GM12872 (cell line): ENCODE measurements around the gene UCKL1.

Experiments used
- TF ChIP-seq, protein P1 (sequence below): IDR thresholded peaks from 3 replicates; pipeline ENCODE4 v1.5.1; 2011; ENCODE audit warnings: low read depth, mild to moderate bottlenecking, low read length, moderate library complexity; ENCODE audit not compliant: insufficient read depth

UCKL1 gene

DNA sequence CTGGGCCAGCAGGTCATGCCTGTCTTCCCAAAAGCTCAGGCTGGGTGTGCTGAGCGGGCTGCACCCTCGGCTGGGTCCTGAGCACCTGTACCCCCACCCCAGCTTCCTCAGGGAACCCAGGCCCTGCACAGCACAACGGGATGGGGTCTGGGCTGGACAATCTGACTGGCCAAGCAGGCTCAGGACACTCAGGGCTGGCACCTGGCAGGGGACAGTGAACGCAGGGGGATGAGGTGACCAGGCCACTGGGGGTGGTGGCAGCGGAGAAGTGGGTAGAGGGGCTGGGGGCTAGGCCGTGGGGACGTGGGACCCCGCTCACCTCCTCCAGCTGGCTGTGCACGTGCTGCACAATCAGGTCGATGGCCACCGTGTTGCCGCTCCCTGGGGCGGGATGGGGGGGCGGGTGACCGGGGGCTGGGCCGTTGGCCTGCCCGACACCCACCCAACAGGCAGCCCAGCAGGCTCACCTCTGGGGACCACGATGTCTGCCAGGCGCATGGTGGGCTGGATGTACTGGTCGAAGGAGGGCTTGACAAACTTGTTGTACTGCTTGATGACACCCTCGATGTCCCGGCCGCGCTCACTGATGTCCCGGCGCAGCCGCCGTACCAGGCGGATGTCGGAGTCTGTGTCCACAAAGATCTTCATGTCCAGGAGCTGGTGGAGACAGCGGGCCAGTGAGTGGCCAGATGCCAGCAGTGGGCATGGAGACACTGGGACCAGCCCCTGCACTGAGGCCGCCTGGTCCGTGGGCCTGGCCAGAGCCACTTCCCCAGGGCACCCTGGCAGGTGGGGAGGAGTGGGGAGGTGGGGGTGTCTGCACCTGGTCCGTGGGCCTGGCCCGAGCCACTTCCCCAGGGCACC, 11.9 kb downstream of the UCKL1 start:
- TF ChIP-seq, protein P1, sequence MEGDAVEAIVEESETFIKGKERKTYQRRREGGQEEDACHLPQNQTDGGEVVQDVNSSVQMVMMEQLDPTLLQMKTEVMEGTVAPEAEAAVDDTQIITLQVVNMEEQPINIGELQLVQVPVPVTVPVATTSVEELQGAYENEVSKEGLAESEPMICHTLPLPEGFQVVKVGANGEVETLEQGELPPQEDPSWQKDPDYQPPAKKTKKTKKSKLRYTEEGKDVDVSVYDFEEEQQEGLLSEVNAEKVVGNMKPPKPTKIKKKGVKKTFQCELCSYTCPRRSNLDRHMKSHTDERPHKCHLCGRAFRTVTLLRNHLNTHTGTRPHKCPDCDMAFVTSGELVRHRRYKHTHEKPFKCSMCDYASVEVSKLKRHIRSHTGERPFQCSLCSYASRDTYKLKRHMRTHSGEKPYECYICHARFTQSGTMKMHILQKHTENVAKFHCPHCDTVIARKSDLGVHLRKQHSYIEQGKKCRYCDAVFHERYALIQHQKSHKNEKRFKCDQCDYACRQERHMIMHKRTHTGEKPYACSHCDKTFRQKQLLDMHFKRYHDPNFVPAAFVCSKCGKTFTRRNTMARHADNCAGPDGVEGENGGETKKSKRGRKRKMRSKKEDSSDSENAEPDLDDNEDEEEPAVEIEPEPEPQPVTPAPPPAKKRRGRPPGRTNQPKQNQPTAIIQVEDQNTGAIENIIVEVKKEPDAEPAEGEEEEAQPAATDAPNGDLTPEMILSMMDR: no peak

DNA sequence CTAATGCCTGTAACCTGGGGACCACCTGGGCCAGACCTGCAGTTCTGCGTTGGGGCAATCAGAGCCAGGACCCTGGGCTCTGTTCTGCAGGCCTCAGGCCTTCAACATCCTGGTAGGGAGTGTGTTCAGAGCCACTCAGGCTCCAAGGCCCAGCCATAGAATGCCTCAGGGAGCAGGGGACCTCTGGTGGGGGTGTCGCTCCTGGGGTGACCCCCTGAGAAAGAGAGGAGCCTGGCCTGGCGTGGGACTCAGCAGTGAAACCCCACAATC, 12.5 kb downstream of the UCKL1 start:
- TF ChIP-seq, protein P1: no peak

DNA sequence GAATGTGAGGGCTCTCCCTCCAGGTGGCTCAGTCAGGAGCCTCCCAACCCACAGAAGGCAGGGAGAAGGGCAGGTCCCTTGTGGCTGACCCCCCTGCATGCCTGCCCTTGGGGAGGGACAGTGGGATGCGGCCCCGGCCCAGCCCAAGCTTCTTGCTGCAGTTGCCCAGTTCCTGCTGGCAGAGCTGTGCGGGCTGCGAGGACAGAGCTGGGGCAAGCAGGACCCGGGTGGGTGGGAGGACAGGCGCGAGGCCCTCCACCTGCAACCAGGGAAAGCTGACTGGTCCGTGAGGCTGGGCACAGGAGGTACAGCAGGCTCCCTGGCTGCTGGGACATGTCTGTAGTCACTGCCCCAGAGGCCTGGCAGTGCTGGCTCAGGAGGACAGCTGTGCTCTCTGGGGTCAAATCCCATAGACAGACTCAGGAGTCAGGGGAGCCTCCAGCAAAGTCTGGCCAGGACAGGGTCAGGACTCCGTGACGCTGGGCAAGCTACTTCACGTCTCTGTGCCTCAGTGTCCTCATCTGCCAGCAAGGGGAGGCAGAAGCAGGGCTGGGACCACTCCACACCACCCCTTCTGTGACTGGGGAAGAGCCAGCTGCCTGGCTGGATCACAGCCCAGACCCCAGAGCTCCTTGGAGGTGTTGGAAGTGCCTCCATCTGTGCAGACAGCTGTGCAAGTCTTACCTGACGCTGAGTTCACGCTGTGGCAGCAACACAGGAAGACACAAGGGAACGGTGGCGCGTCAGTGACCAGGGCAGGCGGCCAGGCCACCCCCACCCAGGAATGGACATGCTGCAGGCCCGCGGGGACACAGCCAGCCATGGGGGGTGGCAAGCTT, 13.0 kb downstream of the UCKL1 start:
- TF ChIP-seq, protein P1: no peak

DNA sequence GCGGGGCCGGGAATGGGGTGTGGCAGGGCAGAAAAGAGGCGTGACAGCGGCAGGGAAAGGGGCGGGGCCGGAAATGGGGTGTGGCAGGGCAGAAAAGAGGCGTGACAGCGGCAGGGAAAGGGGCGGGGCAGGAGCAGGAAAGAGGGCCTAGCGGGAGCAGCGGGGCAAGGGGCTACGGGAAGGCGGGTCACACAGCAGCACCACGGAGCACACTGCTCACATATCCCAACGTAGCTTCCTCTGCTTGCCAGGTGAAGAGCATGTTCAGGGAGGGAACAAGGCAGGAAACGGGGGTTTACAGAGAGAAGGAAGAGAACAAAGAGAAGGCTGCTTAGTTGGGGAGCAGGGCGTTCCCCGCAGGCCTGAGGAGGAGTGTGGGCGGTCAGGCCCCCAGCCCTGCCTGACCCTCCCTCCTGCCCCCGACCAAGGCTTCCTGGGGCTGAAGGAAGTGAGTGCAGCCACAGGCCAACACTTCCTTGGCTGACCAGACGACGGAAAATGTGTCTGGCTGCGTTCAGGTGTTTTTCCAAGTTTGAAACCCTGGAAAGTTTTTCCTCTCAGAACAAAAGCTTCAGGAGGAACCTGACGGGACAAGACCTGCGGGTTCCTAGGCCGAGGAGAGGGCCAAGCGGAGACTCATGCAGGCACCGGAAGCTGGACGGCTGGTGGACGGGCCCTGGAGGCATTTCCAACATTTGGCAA, 13.8 kb downstream of the UCKL1 start:
- TF ChIP-seq, protein P1: no peak

DNA sequence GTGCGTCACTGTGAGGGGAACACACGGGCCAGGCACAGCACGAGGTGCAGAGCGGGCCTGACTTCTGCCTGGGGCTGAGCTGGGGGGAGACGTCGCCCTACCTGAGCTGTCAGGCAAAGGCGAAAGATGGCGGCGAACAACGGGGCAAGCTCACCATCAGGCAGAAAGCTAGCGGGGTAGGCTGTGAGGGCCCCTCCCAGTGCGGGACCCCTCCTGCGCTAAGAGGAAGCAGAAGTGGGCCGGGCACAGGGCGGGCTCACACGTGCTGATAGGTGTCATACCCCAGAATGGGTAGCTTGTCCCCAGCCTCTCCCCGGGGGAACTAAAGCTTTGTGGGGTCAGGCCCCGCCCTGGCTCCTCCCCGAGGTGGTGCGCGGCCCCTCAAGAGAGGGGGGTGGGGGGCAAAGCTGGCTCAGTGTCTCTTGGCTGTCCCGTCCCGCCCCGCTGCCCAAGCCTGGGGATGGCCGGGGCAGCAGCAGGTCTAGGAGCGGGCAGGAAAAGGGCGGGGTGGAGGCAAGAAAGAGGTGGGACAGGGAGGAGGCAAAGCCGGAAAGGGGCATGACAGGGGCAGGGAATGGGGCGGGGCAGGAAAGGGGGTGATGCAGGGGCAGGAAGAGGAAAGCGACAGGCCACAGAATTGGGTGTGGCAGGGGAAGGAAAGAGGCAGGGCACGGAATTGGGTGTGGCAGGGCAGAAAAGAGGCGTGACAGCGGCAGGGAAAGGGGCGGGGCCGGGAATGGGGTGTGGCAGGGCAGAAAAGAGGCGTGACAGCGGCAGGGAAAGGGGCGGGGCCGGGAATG, 14.7 kb downstream of the UCKL1 start:
- TF ChIP-seq, protein P1: no peak

DNA sequence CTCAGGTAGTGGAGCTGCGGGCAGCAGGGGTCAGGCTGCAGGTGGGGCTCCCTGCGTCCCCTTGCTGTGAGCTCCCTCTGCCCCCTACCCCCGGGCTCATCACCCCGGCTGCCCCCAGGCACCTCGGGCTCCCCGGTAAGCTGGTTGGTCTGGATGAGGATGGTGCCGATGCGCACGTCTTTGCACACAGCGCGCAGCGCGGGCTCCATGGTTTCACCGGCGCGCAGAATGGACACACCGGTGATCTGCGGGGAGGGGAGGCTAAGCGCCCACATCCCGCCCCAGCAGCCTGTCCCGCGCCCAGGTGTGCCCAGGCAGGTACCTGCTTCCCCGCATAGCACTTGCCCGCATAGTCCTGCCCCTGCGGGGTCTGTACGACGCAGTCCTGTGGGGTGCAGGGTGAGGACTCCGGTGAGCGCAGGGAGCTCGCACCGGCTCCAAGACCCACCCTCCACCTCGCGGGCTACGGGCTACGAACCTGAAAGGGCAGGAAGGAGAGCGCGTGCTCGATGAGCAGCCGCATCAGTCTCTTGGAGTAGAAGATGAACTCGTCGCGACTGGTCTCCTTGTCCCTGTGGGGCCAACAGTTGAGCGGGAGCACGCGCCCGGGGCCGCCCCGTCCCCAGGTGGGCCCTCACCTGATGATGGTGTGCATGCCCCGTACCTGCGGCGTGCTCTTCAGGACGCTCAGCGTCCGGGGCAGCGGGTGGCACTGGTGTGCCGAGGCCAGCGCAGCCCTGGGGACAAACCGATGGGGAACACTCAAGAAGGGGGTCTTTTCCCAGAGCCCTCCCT, 15.5 kb downstream of the UCKL1 start:
- TF ChIP-seq, protein P1: no peak
